COLO668 (cell line): ENCODE measurements around the gene SPRR2F.
A peak's percentile ranks its signal among the peaks of the same experiment; 100 is the strongest.
"Not testable (repeated sequence)": the region's sequence is repeated elsewhere in the genome, so short reads cannot be mapped to it uniquely, and the experiment has no call there.

Experiments
- DNase-seq: peaks from one replicate; lab custom pipeline; 2025; ENCODE audit not compliant: unreplicated experiment; lab: John Stamatoyannopoulos, UW

SPRR2F gene, protein sequence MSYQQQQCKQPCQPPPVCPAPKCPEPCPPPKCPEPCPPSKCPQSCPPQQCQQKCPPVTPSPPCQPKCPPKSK

GRCh38 chr1:153113416-153113815 is at the start of gene SPRR2F:
SPRR2F (minus strand) TSS chr1:153113516; CDS start chr1:153112733, 783 bp downstream.
- DNase-seq = no peak

- DNase-seq = no peak
Observed at GRCh38 chr1:153155541-153155940, 42.2 kb upstream of the SPRR2F start.

DNA sequence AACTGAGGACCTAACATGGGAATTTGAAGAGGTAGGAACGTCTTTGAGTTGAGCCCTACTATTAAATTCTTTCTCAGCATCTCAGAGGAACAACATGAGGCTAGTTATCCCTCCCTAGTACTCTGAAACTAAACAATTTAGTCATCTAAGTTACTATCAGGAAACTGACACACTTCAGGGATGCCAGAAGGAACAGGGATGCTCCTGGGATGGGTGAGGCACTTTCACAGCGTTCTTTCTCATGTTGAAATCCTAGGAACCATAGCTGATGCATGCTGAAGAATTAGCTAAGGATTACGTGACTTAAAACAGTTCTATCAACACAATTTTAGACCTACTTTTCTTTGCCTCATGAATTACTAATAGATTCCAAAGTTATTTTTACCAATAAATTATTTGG is 39.2 kb upstream of the SPRR2F start:
- no peak for DNase-seq

DNA sequence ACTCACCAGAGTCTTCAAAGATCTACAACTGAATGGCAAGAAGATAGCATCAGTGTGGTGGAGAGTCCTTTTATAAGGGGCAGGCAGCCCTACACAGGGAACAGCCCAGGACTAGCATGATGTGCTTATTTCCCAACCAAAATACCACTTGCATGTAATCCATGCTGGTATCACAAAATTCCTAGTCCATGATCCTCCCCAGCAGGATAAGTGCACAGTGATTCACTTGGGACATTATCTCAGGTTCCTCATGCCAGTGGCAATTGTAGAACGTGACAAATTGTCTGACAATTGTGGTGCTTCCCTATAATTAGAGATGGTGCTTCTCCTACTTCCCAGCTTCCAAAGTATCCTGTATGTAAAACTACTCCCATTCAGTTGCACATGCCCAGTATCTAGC is 37.5 kb upstream of the SPRR2F start, which contains the start of gene SPRR2G:
SPRR2G (minus strand) TSS at position 45 of the 400 bp plus-strand sequence. CDS start 780 bp downstream, outside the sequence.
- no peak for DNase-seq

GRCh38 chr1:153141377-153141776 is 28.1 kb upstream of the SPRR2F start:
- DNase-seq = no peak

GRCh38 chr1:153140484-153140883 is 27.2 kb upstream of the SPRR2F start:
- no peak for DNase-seq

GRCh38 chr1:153133743-153134142 is 20.4 kb upstream of the SPRR2F start:
- no peak for DNase-seq

- no peak for DNase-seq
Observed at GRCh38 chr1:153133267-153133666, 20.0 kb upstream of the SPRR2F start.

DNA sequence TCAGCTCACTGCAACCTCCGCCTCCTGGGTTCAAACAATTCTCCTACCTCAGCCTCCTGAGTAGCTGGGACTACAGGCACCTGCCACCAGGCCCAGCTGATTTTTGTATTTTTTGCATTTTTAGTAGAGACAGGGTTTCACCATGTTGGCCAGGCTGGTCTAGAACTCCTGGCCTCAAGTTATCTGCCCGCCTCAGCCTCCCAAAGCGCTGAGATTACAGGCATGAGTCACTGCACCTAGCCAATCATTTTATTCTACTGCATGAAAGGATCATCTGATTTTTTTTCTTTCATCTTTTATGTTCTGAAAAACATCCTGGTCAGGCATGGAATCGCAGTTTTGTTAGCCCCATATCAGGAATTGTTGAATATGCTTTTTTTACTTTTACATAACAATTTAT is 15.4 kb upstream of the SPRR2F start:
- DNase-seq = not testable (repeated sequence)

DNA sequence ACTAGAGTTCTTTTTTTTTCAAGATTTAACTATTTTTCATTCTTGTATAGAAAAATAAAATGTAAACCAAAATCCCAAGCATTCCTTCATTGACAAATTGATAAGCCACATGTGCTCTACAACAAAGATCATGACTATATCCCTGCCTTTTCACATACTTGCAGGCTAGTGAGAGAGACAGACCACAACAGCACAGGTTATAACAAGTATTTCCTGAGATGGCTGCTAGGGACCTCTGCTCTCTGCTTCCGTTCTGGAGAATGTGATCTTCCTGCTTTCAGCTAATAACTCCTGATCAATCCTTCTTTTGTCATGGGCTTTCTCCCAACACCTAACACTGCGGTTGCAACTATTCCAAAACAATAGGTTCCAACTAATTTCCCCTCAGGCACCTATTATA is 14.0 kb upstream of the SPRR2F start:
- no peak for DNase-seq

- DNase-seq = no peak
Observed at GRCh38 chr1:153125536-153125935, 12.2 kb upstream of the SPRR2F start.

GRCh38 chr1:153123793-153124192 is 10.5 kb upstream of the SPRR2F start:
- DNase-seq = not testable (repeated sequence)

GRCh38 chr1:153122831-153123421 is 9.6 kb upstream of the SPRR2F start:
- DNase-seq = peak; percentile 91

DNA sequence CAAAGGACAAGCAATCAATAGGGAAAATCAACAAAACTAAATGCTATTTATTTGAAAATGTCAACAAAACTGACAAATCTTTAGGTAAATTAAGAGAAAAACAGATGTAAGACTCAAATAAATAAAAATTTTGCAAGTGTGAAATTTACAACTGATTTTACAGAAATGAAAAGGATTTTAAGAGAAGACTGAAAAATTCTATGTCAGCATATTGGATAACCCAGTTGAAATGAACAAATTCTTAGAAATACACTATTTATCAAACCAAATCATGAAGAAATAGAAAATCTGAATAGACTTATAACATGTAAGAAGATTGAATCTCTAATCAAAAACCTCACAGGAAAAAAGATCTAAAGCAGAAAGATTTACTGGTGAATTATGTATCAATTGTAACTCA is 7.6 kb upstream of the SPRR2F start:
- DNase-seq = no peak

DNA sequence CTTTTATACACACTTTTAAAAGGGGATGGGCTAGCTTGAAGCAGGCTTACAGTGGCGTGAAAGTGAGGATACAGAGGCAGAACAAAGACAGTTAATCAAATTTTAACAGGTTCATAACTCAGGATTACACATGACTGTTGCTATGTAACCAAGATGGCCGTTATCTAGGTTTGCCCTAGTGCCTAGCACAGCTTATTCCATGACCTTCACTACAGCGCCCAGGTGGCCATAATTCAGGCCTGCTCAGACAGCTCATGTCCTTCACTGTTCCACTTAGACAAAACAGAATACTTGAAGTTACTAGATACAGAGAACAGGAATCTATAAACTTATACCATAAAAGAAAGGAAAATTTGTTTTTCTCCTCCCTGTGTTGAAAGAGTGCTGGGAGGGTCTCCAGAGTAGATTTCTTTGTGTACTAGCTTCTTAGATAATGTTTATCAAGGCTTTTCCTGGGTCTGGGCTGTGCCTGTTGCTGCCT is 6.2 kb upstream of the SPRR2F start:
- DNase-seq = no peak

GRCh38 chr1:153115264-153115663 is 1.9 kb upstream of the SPRR2F start:
- not testable (repeated sequence) for DNase-seq

GRCh38 chr1:153112454-153112853 is 862 bp downstream of the SPRR2F start:
- DNase-seq = not testable (repeated sequence)

DNA sequence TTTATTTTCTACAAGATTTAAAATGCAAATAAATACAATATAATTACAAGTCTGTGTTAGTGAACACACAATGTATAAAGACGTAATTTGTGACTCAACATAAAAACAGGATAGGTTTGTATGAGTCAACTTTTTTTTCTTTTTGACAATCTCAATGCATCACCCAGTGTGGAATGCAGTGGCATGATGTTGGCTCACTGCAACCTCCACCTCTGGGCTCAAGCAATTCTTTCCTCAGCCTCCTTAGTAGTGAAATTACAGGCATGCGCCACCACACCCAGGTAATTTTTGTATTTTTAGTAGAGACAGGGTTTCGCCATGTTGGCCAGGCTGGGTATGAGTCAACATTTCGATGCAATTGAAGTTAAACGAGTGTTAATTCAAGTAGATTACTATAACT is 13.1 kb downstream of the SPRR2F start:
- no peak for DNase-seq

DNA sequence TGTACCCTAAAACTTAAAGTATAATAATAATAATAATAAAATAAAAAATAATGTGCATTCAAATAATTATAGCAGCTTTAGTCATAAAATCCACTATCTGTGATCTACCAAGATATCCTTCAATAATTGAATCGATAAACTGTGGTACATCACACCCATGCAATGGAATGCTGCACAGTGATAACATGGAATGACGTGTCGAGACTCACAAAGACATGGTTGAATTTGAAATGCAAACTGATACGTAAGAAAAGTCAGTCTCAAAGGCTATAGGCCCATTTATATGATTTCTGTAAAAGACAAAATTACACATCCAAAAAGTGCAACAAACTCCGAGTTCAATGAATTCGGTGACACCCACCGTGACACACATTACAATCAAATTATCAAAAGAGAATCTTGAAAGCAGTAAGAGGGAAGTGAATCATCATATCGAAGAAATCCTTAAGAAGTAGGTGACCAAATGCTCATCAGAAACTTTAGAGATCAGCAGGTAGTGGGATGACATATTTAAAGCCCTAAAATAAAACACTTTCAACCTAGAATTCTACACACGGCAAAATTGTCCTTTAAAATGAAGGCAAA is 13.8 kb downstream of the SPRR2F start:
- DNase-seq = no peak

DNA sequence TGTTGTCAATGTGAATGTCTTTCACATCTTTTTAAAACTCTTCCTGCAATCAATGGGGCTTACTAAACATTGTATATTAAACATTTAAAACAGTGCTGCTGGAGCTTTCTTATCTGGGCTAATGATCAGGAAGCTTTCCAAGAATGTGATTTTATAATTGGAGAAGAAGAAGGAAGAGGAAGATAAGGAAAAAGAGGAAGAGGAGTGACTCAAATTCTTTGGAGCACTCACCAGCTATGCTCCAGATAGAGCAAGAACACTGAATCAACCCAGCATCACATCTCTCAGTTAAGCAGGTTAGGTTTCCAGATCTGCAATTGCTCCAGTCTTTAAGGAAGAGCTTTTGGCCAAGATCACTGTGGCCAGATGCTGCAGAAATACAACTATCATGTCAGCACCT is 17.6 kb downstream of the SPRR2F start:
- DNase-seq = no peak

GRCh38 chr1:153094426-153094825 is 18.9 kb downstream of the SPRR2F start, which contains the start of gene SPRR2E:
SPRR2E (minus strand) TSS chr1:153094526; CDS start chr1:153093751, 775 bp downstream.
- no peak for DNase-seq

- no peak for DNase-seq
Observed at GRCh38 chr1:153087652-153088051, 25.7 kb downstream of the SPRR2F start.
